ENCODE data around the gene POLL.

POLL gene

GRCh38 chr10:101559596-101560297 lies 28.3 kb downstream of the POLL start:
- DNase-seq, result no peak

GRCh38 chr10:101558671-101559595 lies 29.1 kb downstream of the POLL start:
- no peak for DNase-seq

DNA sequence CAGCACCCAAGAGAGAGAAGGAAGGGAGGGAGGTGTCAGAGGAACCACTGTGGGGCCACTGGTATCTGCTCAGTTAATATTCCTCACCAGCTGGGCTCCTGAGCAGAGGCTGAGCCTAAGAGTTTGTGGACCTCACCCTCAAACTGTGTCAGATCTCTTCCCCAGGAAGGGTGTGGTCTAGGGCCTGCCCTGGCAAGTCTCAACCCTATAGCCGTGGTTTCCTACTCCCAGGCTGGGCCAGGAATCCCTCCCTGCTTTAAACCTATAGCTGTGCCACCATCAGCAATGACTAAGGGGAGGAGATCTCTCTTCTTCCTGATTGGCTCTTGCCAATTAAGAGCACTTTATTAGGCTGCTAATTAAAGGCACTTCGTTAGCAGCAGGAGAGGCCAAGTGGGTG lies 29.9 kb downstream of the POLL start:
- no peak for DNase-seq

GRCh38 chr10:101557541-101557940 lies 30.5 kb downstream of the POLL start:
- no peak for DNase-seq

DNA sequence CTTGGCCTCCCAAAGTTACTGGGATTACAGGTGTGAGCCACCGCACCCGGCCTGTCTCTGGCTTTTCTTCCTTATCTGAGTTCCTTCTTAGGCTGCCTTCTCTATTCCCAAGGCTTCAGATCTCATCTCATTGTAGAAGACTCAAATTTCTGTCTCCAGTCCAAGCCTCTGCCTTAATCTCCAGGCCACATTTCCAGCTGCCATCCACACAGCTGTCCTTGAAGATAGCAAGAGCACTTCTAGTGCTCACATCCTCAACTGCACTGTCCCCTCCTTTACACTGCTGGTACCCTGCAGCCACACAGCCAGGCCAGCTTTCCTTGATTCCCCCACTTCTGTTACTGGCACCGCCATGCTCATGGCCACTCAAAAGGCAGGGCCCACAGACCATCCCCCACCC lies 35.6 kb downstream of the POLL start:
- DNase-seq, result no peak

GRCh38 chr10:101550965-101551364 lies 37.1 kb downstream of the POLL start:
- no peak for DNase-seq

- DNase-seq, result no peak
Measured at GRCh38 chr10:101545898-101546297, 42.2 kb downstream of the POLL start.

DNA sequence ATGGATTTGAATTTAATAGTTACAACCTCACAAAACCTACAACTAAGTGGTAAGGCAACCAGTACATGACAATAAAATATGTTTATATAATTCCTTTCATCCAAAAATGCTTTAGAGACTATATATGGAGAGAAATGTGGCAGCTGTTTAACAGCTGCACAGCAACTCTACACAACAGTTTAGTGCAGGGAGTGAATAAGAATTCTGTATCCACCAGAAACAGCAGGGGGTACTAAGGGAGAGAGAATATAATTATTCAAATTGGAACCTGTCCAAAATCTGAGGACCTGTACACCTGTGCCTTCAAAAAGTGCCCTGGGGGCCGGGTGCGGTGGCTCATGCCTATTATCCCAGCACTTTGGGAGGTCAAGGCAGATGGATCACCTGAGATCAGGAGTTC lies 49.6 kb downstream of the POLL start:
- no peak for DNase-seq

- no peak for DNase-seq
Measured at GRCh38 chr10:101536800-101537199, 51.3 kb downstream of the POLL start.

GRCh38 chr10:101535949-101536348 lies 52.1 kb downstream of the POLL start:
- DNase-seq, result no peak

GRCh38 chr10:101529725-101530553 lies 58.1 kb downstream of the POLL start:
- DNase-seq, result no peak

- no peak for DNase-seq
Measured at GRCh38 chr10:101529207-101529606, 58.9 kb downstream of the POLL start.
